Gastrocnemius medialis (tissue), 4 donors: ENCODE results near the gene NAV3.

Experiments
- POLR2A ChIP-seq, 2 donors: fragments of 450-650 bp; IDR thresholded peaks; one replicate each; pipeline ENCODE4 v1.6.1; 2017; ENCODE audit warnings: antibody characterized with exemption in 2 of 2, mild to moderate bottlenecking in 2 of 2, moderate library complexity in 2 of 2
- TF ChIP-seq, protein P1 (sequence below), 5 experiments: fragments of 450-650 bp in 3 of 5; fragments of 200-600 bp in 2 of 5; sonication (generic) in 2 of 5; IDR thresholded peaks in 4 of 5; conservative IDR thresholded peaks in 1 of 5; 1 replicate in 4 of 5; 2 replicates in 1 of 5; pipeline ENCODE4 v1.5.1; 2016 to 2019; ENCODE audit warnings: antibody characterized with exemption in 5 of 5, mild to moderate bottlenecking in 3 of 5, moderate library complexity in 3 of 5

DNA sequence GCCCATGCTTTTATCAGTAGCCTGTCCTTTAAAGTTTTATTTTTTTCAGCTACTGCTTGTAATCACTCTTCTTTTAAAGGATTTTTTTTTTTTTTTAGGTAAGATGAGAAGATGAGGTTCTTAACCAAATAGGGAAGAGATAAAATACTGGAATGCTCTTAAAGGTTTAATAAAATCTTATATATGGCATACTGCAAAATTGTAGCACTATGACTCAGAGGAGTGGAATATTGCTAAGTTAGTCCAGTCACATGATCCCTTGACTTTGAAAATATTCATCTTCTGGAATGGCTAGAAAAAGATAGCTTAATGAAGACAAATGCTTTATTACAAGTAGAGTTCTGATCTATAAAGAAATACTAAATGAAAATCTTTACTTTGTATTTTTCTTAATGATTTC lies 116.6 kb downstream of the NAV3 start:
- TF ChIP-seq, protein P1, sequence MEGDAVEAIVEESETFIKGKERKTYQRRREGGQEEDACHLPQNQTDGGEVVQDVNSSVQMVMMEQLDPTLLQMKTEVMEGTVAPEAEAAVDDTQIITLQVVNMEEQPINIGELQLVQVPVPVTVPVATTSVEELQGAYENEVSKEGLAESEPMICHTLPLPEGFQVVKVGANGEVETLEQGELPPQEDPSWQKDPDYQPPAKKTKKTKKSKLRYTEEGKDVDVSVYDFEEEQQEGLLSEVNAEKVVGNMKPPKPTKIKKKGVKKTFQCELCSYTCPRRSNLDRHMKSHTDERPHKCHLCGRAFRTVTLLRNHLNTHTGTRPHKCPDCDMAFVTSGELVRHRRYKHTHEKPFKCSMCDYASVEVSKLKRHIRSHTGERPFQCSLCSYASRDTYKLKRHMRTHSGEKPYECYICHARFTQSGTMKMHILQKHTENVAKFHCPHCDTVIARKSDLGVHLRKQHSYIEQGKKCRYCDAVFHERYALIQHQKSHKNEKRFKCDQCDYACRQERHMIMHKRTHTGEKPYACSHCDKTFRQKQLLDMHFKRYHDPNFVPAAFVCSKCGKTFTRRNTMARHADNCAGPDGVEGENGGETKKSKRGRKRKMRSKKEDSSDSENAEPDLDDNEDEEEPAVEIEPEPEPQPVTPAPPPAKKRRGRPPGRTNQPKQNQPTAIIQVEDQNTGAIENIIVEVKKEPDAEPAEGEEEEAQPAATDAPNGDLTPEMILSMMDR (IDR thresholded peaks at IDR 0.05 in 4 of 5, conservative IDR thresholded peaks at IDR 0.05 in 1 of 5), result no peak
- no peak for TF ChIP-seq POLR2A (IDR thresholded peaks at IDR 0.05)
